Esophagus squamous epithelium (tissue), 4 donors: ENCODE results near the gene CTNNA3.

Source experiments
- CTCF ChIP-seq, 6 experiments: fragments of 450-650 bp in 4 of 6; fragments of 200-600 bp in 2 of 6; sonication (generic) in 2 of 6; IDR thresholded peaks; one replicate each; pipeline ENCODE4 v1.5.1; 2016 to 2019; ENCODE audit warnings: antibody characterized with exemption in 6 of 6, mild to moderate bottlenecking in 4 of 6, moderate library complexity in 4 of 6
- POLR2A ChIP-seq, 4 donors: fragments of 450-650 bp; IDR thresholded peaks; one replicate each; pipeline ENCODE4 v1.6.1; 2017; ENCODE audit warnings: antibody characterized with exemption in 4 of 4, mild to moderate bottlenecking in 4 of 4, moderate library complexity in 3 of 4

DNA sequence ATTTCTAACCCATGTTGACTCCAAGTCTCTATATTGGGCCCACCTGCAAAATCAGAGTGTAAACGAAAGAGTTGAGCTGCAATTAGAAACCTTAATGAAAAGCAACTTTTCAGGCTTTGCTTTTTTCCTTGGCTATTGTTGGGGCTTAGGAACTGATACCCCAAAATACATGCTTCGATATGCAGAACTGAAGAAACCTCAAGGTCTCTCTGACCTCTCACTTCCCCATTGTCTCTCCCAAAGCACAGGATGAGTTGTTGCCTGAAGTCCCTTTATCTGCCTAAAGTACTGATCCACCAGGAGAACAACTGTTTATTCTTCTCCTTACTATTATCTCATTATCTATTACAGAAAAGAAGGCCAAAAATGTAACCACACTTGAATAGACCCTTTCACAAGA lies 1436.2 kb downstream of the CTNNA3 start:
- TF ChIP-seq CTCF (IDR thresholded peaks at IDR 0.05), result no peak
- no peak for TF ChIP-seq POLR2A (IDR thresholded peaks at IDR 0.05)
